GM21381 (cell line): ENCODE data around the gene ANKS3.

ENCODE experiments used
- ATAC-seq: cut with Tn5 transposase; IDR thresholded peaks from one replicate; pipeline ENCODE4 v1.9.1; 2021; ENCODE audit warnings: mild to moderate bottlenecking, moderate library complexity; ENCODE audit not compliant: unreplicated experiment

The ANKS3 gene

GRCh38 chr16:4686497-4687210 is 47.4 kb downstream of the ANKS3 start:
- ATAC-seq = no peak

GRCh38 chr16:4685776-4686496 is 48.1 kb downstream of the ANKS3 start:
- ATAC-seq = no peak

- ATAC-seq = no peak
Measured at GRCh38 chr16:4685292-4685691, 48.8 kb downstream of the ANKS3 start.

GRCh38 chr16:4684763-4685162 is 49.3 kb downstream of the ANKS3 start:
- no peak for ATAC-seq

- ATAC-seq = no peak
Measured at GRCh38 chr16:4684058-4684715, 49.9 kb downstream of the ANKS3 start.

- ATAC-seq = no peak
Measured at GRCh38 chr16:4683255-4684057, 50.6 kb downstream of the ANKS3 start.

GRCh38 chr16:4682616-4683254 is 51.3 kb downstream of the ANKS3 start:
- no peak for ATAC-seq

- no peak for ATAC-seq
Measured at GRCh38 chr16:4682084-4682591, 51.9 kb downstream of the ANKS3 start.

- ATAC-seq = no peak
Measured at GRCh38 chr16:4681471-4682083, 52.5 kb downstream of the ANKS3 start.

- no peak for ATAC-seq
Measured at GRCh38 chr16:4680673-4681470, 53.2 kb downstream of the ANKS3 start.

- ATAC-seq = no peak
Measured at GRCh38 chr16:4679850-4680636, 54.0 kb downstream of the ANKS3 start.

- no peak for ATAC-seq
Measured at GRCh38 chr16:4679156-4679849, 54.8 kb downstream of the ANKS3 start.

- no peak for ATAC-seq
Measured at GRCh38 chr16:4678596-4678995, 55.5 kb downstream of the ANKS3 start.

GRCh38 chr16:4677994-4678393 is 56.1 kb downstream of the ANKS3 start:
- no peak for ATAC-seq

- ATAC-seq = no peak
Measured at GRCh38 chr16:4677390-4677789, 56.7 kb downstream of the ANKS3 start.

- ATAC-seq = no peak
Measured at GRCh38 chr16:4676831-4677230, 57.2 kb downstream of the ANKS3 start.

GRCh38 chr16:4675864-4676786 is 57.9 kb downstream of the ANKS3 start:
- ATAC-seq = no peak
